ENCODE results near the gene PPP4R2.
"Not testable (repeated sequence)": the region's sequence is repeated elsewhere in the genome, so short reads cannot be mapped to it uniquely, and the experiment has no call there.

The PPP4R2 gene

DNA sequence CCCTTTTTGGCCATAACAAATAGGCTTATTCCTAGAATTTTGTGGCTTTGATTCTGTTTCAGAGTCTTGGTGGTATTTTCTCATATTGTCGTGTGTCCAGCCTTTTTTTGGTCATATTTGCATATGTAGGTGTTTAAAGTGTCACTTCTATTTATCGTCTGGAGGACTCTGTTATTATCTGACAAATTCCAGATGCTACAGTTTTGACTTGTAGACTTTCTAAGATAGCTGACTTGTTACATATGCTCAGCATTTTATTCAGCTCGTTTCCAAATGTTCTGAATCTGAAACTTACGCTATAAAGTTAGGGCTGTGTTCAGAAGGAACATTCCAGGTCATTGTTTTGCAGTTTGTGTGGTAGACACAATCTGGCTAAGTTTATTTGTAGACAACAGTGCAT, 1.9 kb downstream of the PPP4R2 start:
- Histone ChIP-seq H3K4me2 (ENCODE audit: low read length) (peak overlapping the region; percentile 99), H3K79me2 (ENCODE audit: insufficient read depth, low read length) (peaks cover 61% of the 10 kb centered on the region), H3K4me1 (ENCODE audit: insufficient read depth, low read length, severe bottlenecking) (peaks cover 36% of the 10 kb centered on the region), H3K36me3 (ENCODE audit: insufficient read depth, low read length) (peaks cover 53% of the 10 kb centered on the region), H4K20me1 (ENCODE audit: insufficient read depth, low read length) (peaks cover 14% of the 10 kb centered on the region; the same call in 1 of the 2 replicates), H3K9ac (ENCODE audit: low read length) (peak overlapping the region; percentile 81), H3K9me2 (ENCODE audit: low read depth, low read length) (no peaks in the 10 kb centered on the region), H3K9me3 (ENCODE audit: low read length) (no peaks in the 10 kb centered on the region), H2AFZ (ENCODE audit: low read length) (no peak overlapping the region), H3F3A (ENCODE audit: insufficient read depth, low read length) (0 out of 2 replicates have a peak, but pooled peaks cover 3% of the 10 kb centered on the region), H3K4me3 (ENCODE audit: low read depth, low read length, poor library complexity, severe bottlenecking) (peak overlapping the region; percentile 84), H3K27ac (ENCODE audit: low read depth, low read length, poor library complexity, severe bottlenecking) (no peak overlapping the region), H3K27me3 (ENCODE audit: insufficient read depth, low read length) (no peaks in the 10 kb centered on the region)
- no peak for TF ChIP-seq EZH2 (IDR thresholded peaks at IDR 0.05; ENCODE audit: borderline replicate concordance, low read length)
- TF ChIP-seq, protein P1, sequence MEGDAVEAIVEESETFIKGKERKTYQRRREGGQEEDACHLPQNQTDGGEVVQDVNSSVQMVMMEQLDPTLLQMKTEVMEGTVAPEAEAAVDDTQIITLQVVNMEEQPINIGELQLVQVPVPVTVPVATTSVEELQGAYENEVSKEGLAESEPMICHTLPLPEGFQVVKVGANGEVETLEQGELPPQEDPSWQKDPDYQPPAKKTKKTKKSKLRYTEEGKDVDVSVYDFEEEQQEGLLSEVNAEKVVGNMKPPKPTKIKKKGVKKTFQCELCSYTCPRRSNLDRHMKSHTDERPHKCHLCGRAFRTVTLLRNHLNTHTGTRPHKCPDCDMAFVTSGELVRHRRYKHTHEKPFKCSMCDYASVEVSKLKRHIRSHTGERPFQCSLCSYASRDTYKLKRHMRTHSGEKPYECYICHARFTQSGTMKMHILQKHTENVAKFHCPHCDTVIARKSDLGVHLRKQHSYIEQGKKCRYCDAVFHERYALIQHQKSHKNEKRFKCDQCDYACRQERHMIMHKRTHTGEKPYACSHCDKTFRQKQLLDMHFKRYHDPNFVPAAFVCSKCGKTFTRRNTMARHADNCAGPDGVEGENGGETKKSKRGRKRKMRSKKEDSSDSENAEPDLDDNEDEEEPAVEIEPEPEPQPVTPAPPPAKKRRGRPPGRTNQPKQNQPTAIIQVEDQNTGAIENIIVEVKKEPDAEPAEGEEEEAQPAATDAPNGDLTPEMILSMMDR (IDR thresholded peaks at IDR 0.05; ENCODE audit: low read length) = no peak

DNA sequence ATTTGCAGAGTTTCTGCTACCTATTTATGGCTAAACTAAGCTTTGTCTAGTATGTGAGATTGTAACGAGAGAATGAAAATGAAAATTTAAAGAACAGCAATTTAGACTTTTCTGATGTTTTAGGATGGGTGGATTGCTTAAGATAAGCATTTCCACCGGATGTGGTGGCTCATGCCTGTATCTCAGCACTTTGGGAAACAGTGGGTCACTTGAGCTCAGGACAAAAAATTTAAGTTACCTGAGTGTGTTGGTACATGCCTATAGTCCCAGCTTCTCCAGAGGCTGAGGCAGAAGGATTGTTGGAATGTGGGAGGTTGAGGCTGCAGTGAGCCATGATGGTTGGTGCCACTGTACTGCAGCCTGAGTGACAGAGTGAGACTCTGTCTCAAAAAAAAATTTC, 3.3 kb downstream of the PPP4R2 start:
- H3K4me2 ChIP-seq (ENCODE audit: low read length) = peak overlapping the region; percentile 99
- no peaks in the 10 kb centered on the region for H3K9me2 ChIP-seq (ENCODE audit: low read depth, low read length)
- H3K36me3 ChIP-seq (ENCODE audit: insufficient read depth, low read length) = peaks cover 68% of the 10 kb centered on the region
- peaks cover 14% of the 10 kb centered on the region; the same call in 1 of the 2 replicates for H4K20me1 ChIP-seq (ENCODE audit: insufficient read depth, low read length)
- 0 out of 2 replicates have a peak, but pooled peaks cover 3% of the 10 kb centered on the region for H3F3A ChIP-seq (ENCODE audit: insufficient read depth, low read length)
- H3K79me2 ChIP-seq (ENCODE audit: insufficient read depth, low read length) = peaks cover 74% of the 10 kb centered on the region
- H3K27ac ChIP-seq (ENCODE audit: low read depth, low read length, poor library complexity, severe bottlenecking) = no peak overlapping the region
- H3K4me1 ChIP-seq (ENCODE audit: insufficient read depth, low read length, severe bottlenecking) = peaks cover 36% of the 10 kb centered on the region
- no peak overlapping the region for H3K9ac ChIP-seq (ENCODE audit: low read length)
- H3K4me3 ChIP-seq (ENCODE audit: low read depth, low read length, poor library complexity, severe bottlenecking) = peak overlapping the region; percentile 84
- TF ChIP-seq, protein P1 (IDR thresholded peaks at IDR 0.05; ENCODE audit: low read length) = no peak
- no peak for TF ChIP-seq EZH2 (IDR thresholded peaks at IDR 0.05; ENCODE audit: borderline replicate concordance, low read length)
- H2AFZ ChIP-seq (ENCODE audit: low read length) = no peak overlapping the region
- H3K9me3 ChIP-seq (ENCODE audit: low read length) = no peaks in the 10 kb centered on the region
- no peaks in the 10 kb centered on the region for H3K27me3 ChIP-seq (ENCODE audit: insufficient read depth, low read length)

DNA sequence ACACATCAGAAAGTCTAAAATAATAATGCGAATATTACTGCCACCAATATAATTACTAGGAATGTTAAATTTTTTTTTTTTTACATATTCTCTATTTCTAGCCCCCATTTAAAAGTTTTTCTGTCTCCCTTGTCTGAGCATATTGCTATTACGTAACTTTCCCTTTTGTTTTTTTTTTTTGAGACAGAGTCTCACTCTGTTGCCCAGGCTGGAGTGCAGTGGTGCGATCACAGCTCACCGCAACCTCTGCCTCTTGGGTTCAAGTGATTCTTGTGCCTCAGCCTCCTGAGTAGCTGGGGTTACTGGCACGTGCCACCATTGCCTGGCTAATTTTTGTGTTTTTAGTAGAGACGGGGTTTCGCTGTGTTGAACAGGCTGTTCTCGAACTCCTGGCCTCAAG, 6.4 kb downstream of the PPP4R2 start:
- not testable (repeated sequence) for H3K4me2 ChIP-seq (ENCODE audit: low read length); H3K9me3 ChIP-seq (ENCODE audit: low read length); H3F3A ChIP-seq (ENCODE audit: insufficient read depth, low read length); H3K9me2 ChIP-seq (ENCODE audit: low read depth, low read length); H2AFZ ChIP-seq (ENCODE audit: low read length); H3K27me3 ChIP-seq (ENCODE audit: insufficient read depth, low read length); H3K4me3 ChIP-seq (ENCODE audit: low read depth, low read length, poor library complexity, severe bottlenecking); H3K9ac ChIP-seq (ENCODE audit: low read length); H3K27ac ChIP-seq (ENCODE audit: low read depth, low read length, poor library complexity, severe bottlenecking)
- peaks cover 93% of the 10 kb centered on the region for H3K36me3 ChIP-seq (ENCODE audit: insufficient read depth, low read length)
- H4K20me1 ChIP-seq (ENCODE audit: insufficient read depth, low read length) = peaks cover 16% of the 10 kb centered on the region; the same call in 1 of the 2 replicates
- peaks cover 28% of the 10 kb centered on the region for H3K4me1 ChIP-seq (ENCODE audit: insufficient read depth, low read length, severe bottlenecking)
- peaks cover 95% of the 10 kb centered on the region for H3K79me2 ChIP-seq (ENCODE audit: insufficient read depth, low read length)

DNA sequence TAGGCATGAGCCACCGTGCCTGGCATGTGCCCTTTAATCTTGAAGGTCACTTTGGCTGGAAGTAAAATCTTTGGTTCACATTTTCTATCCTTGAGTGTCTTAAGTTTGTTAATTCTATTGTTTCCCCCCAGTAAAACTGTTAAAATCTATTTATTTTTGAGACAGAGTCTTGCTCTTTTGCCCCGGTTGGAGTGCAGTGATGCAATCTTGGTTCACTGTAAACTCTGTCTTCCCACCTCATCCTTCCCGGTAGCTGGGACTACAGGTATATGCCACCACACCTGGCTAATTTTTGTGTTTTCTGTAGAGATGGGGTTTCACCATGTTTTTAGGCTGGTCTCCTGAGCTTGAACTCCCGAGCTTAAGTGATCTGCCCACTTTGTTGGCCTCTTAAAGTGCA, 7.7 kb downstream of the PPP4R2 start:
- Histone ChIP-seq H4K20me1 (ENCODE audit: insufficient read depth, low read length) (peaks cover 11% of the 10 kb centered on the region; the same call in 1 of the 2 replicates), H3K4me1 (ENCODE audit: insufficient read depth, low read length, severe bottlenecking) (peaks cover 15% of the 10 kb centered on the region), H3K9me2 (ENCODE audit: low read depth, low read length) (no peaks in the 10 kb centered on the region), H3K27ac (ENCODE audit: low read depth, low read length, poor library complexity, severe bottlenecking) (no peak overlapping the region), H3F3A (ENCODE audit: insufficient read depth, low read length) (no peaks in the 10 kb centered on the region), H3K4me3 (ENCODE audit: low read depth, low read length, poor library complexity, severe bottlenecking) (no peak overlapping the region), H3K4me2 (ENCODE audit: low read length) (no peak overlapping the region), H3K9me3 (ENCODE audit: low read length) (no peaks in the 10 kb centered on the region), H2AFZ (ENCODE audit: low read length) (no peak overlapping the region), H3K36me3 (ENCODE audit: insufficient read depth, low read length) (peaks cover 93% of the 10 kb centered on the region), H3K9ac (ENCODE audit: low read length) (no peak overlapping the region), H3K27me3 (ENCODE audit: insufficient read depth, low read length) (no peaks in the 10 kb centered on the region), H3K79me2 (ENCODE audit: insufficient read depth, low read length) (peaks cover 95% of the 10 kb centered on the region)
- no peak for TF ChIP-seq EZH2 (IDR thresholded peaks at IDR 0.05; ENCODE audit: borderline replicate concordance, low read length)
- TF ChIP-seq, protein P1 (IDR thresholded peaks at IDR 0.05; ENCODE audit: low read length) = no peak
